GM19099 (cell line): Measurements from ENCODE around the gene ZNF783.

ENCODE experiments used
- POLR2A ChIP-seq: IDR thresholded peaks from 3 replicates; pipeline ENCODE4 v1.6.1; 2011; ENCODE audit warnings: low read depth; ENCODE audit not compliant: insufficient read length; ENCODE audit errors: extremely low read depth

The ZNF783 gene

DNA sequence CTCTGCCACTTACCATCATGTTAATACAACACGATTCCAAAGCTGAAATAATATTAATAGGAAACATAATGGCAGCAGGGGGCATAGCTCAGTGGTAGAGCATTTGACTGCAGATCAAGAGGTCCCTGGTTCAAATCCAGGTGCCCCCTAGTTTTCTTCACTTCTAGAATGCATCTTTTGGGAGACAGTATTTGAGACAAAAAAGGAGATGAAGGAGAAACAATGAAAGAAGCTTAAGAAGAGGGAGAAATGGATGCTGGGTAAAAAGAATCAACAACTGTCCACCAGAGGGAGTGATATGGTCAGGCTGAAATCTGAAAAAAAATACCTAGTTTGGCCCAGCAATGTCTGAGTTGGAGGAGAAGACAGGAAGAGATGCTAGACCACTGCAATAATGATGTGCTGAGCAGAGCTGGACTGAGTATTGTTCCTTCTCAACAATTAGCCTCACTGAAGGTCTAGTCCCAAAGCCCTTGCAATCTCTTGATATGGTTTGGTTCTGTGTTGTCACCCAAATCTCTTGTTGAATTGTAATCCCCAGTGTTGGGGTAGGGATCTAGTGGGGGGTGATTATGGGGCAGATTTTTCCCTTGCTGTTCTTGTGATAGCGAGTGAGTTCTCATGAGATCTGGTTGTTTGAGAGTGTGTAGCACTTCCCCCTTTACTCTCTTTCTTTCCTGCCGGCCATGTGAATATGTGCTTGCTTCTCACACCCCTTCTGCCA lies 48.3 kb downstream of the ZNF783 start:
- no peak for TF ChIP-seq POLR2A

DNA sequence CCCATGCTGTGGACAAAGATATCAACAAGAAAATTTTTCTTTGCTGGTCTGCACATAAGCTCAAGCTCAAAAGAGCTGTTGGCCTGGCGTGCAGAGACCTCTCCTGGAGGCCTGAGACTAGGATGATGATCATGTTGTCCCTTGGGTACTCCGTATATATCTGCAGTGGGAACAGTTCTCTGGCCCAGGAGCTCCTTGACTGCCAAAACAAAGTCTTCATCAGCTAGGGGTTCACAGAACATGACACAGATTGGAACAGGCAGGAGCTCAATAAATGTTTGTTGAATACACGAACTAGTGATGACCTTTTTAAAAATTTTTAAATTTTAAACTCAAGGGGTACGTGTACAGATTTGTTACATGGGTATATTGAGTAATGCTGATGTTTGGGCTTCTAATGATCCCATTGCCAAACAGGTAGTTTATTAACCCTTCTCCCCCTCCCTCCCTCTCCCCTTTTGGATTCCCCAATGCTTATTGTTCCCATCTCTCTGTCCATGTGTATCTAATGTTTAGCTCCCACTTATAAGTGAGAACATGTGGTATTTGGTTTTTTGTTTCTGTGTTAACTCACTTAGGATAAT lies 49.1 kb downstream of the ZNF783 start:
- no peak for TF ChIP-seq POLR2A

DNA sequence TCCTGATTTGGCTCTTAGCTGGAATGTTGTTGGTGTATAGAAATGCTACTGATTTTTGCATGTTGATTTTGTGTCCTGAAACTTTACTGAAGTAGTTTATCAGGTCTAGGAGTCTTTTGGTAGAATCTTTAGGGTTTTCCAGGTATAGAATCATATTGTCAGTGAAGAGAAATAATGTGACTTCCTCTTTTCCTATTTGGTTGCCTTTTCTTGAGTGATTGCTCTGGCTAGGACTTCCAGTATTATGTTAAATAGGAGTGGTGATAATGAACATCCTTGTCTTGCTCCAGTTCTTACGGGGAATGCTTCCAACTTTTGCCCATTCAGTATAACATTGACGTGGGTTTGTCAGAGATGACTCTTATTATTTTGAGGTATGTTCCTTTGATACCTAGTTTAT lies 52.0 kb downstream of the ZNF783 start:
- TF ChIP-seq POLR2A = no peak

DNA sequence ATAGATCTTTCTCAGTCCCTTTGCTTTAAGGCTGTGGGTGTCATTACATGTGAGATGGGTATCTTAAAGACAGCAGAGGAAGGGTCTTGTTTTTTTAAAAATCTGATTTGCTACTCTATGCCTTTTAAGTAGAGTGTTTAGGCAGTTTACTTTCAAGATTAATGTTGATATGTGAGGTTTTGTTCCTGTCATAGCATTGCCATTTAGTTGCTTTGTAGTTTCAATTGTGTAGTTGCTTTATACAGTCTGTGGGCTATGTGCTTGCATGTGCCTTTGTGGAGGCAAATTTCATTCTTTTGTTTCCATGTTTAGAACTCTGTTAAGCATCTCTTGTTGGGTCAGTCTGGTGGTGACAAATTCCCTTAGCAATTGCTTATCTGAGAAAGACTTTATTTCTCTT lies 54.6 kb downstream of the ZNF783 start:
- no peak for TF ChIP-seq POLR2A

DNA sequence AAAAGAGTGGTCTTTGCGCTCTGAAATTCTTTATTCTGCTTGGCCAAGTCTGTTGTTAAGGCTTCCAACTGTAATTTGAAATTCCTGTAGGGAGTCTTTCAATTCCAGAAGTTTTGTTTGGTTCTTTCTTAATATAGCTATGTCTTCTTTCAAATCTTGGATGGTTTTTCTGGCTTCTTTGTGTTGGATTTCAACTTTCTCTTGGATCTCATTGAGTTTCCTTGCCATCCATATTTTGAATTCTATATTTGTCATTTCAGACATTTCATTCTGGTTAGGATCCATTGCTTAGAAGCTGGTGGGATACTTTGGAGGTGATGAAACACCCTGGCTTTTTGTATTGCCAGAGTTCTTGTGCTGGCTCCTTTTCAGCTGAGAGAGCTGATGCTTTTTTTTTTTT lies 55.5 kb downstream of the ZNF783 start:
- TF ChIP-seq POLR2A = no peak

DNA sequence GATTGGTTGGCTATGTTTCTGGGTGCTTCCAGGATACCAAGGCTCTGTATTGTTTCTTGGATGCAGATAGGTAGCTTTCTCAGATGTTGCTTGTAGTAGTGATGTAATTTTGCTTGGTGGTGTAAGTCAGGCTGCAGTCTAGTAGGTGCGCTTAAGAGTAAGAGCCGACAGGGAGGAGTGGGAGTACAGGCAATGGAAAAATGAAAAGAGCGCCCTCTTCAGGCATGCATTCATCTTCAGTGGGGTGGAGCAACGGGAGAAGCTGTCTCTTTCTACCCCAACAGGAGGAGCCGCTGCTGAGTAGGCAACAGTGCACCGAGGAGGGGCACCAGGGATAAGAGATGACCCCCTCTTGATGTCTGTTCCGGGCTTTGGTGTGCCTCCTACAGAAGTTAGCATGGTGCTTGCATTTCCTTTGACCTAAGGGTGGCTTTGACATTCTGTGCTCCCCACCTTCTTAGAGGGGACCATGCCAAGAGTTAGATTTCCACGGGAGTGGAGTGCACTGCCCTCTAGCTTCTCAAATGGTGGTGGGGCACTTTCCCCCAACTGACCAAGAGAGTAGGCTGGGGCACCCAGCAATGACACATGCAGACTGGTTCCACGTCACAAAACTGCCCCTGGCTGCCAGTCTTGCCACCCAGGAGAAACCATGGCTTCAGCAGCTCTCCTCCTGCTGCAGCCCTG lies 56.1 kb downstream of the ZNF783 start:
- TF ChIP-seq POLR2A = no peak

DNA sequence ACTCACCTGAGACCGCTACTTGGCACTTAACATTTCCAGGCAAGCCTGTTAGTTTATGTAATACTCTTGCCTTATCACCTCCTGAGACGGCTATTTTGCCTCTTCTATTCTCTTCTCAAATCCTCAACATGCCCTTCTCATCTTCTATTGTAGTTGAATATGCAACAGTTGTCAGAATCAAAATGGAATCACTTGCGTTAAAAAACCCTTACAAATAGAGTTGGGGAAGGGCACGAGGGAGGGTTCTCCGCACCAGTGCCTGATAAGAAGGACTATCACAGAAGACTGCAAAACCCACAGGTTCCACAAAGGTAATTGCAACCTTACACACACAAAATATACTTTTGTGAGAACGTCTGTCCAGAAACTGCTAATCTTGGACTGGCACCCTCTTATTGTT lies 57.4 kb downstream of the ZNF783 start:
- no peak for TF ChIP-seq POLR2A

DNA sequence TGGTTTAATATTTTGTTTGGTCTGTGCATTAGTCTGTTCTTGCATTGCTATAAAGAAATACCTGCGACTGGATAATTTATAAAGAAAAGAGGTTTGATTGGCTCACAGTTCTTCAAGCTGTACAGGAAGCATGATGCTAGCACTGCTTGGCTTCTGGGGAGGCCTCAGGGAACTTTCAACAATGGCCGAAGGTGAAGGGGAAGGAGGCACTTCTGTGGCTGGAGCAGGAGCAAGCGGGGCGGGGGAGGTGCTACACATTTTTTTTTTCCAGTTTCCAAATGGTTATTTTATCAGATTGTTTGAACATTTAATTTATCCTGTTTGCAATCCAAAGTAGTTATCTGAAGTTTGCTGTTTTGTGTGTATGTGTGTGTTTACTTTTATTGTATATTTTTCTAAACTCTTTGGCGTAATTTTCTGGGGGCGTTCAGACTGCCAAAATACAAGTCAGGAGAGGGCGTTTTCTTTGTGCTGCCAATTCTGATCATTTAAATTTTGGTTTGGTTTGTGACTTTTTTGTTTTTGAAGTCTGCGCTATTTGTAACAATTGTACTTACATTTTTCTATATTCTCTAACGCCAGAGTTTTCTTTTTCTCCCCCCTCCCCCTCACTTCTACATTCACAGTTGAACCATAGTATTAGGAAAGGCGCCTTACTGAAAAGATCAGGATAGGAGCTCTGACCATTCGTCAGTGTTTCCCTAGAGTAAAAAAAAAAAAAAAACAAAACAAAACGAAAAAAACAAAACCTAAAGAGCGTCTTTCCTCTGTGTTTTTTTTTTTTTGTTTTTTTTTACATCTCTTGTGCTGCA lies 58.5 kb downstream of the ZNF783 start:
- no peak for TF ChIP-seq POLR2A

DNA sequence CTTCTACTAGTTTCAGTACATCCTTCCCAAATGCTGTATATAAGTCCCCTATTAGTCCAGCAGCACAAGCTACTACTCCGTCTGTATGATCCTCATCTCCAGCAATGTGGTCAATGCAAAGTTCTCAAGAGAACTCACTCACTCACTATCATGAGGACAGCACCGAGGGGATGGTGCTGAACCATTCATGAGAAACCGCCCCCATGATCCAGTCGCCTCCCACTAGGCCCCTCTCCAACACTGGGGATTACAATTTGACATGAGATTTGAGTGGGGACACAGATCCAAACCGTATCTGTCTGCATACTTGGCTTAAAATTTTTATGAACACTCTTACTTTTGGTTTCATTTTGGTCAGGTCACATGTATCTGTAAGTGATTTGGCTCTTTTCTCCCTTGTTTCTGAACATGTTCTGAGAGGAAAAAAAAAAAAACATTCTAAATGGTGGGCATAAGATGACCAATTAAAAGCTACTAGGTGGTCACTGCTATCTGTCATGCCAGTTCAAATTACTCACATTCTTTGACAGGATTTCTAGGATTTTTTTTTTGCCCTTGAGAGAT lies 60.1 kb downstream of the ZNF783 start:
- no peak for TF ChIP-seq POLR2A

DNA sequence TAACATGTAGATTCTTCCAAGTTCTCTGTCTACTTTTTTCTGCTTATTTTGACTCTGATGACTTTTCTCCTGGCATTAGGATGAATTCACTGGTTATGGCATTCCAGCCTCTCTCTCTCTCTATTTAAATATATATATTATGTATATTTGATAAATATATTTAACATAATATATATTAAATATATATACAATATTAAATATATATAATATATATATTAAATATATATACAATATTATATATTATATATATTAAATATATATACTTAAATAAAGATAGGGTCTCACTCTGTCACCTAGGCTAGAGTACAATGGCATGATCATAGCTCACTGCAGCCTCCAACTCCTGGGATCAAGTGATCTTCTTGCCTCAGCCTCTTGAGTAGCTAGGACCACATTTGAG lies 60.7 kb downstream of the ZNF783 start:
- TF ChIP-seq POLR2A = no peak

DNA sequence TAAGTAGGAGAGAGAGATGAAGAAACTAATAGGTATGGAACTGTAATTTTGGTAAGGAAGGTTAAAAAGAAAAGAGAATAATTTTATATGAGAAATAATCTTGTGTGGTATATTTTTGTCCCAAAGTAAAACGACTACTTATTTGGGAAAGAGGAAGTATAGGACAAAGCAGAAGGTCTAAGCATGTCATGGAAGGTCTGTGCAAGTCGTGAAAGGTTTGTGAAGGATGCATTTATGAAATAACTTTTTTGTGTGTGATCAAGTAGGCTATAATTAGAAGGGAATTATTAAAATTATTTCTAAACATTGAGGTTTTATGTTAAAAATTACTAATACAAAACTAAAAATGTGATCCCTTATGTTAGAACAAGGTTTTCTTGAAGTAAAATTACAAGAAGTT lies 63.3 kb downstream of the ZNF783 start:
- TF ChIP-seq POLR2A = no peak

DNA sequence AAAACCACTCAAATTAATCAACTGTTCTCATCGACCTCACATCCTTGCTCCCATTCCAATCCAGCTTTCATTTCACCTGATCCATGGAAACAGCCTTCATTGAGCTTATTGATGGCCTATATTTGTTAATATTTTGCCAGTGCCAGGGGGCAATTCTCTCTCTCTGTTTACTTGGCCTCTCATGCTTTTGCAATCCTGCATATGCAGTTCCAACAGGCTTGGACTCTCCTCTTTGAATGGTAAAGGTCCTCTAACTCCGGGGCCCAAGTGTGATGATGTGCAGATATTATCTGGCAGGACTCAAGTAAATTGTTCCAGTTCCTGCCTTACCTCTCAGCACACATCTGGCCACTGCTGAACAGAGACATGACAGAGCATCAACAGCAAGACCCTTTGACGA lies 67.3 kb downstream of the ZNF783 start:
- TF ChIP-seq POLR2A = no peak

DNA sequence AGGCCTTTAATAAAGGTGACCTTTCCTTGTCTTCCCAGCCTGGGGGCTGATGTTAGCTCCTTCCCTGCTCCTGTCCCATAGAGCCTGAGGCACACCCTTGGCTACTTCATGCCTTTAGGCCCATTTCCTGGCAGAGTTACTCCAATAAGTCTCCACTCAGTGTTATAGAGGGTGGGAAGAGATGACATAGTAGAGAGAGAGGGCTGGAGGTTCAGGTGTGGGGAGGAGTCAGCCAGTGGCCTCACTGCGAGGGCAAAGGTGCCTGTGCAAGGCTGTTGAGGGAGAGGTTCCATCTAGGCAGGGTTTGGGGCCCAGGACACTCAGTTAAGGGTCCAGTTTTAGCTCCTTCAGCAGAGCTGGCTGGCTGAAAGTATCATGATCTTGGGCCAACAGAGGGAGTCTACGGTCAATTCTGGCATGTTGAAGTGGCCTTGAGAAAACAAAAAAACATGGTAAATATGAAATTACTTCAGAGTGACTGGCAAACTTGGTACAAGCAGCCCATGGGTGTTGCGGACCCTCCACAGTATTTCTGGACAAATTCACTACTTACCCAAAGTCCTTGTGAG lies 67.9 kb downstream of the ZNF783 start:
- TF ChIP-seq POLR2A = no peak

DNA sequence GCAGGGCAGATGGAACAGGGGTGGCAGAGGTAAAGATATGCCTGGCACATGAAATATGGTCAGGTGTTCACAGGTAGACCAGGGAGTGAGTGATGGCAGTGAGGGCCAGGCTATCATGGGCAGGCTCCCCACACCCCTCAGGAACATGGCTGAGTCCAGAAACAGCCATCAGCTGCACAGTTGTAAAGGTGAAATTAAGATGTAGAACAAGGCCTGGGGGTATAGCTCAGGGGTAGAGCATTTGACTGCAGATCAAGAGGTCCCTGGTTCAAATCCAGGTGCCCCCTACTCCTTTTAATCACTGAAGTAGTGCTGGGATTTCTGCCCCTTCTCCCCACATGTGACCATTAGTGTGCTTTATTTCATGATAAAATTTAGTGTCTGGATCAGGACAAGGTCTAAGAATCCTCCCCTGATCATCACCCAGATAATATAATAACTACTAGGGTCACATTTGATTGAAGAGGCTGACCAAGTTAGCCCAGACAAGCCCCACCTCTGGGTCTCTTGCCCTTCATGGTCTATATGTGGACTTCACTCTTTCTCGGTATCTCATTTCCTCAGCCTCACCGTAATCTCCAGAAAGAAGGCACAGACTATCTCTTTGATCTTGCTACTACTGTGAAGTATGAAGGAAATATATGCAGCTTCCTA lies 69.0 kb downstream of the ZNF783 start:
- TF ChIP-seq POLR2A = no peak
